HFF-Myc (cell line): ENCODE results near the gene RIMS4.

Experiments used
- DNase-seq: peaks from one replicate; pipeline ENCODE4 v3.0.0-alpha.2; 2011; ENCODE audit warnings: low read depth; ENCODE audit errors: extremely low read depth
- H3K4me3 ChIP-seq: replicated peaks from 2 replicates; pipeline ENCODE4 v1.5.1; 2011; ENCODE audit warnings: low read depth, mild to moderate bottlenecking, control low read depth, low read length
- CTCF ChIP-seq: IDR thresholded peaks from 2 replicates; pipeline ENCODE4 v1.5.1; 2012; ENCODE audit warnings: mild to moderate bottlenecking, low read depth, low read length, control low read depth; ENCODE audit errors: missing control alignments

Gene RIMS4

GRCh38 chr20:44810391-44811149, at the start of gene RIMS4:
Gene RIMS4 (minus strand): TSS chr20:44810546. CDS start chr20:44810271, 275 bp downstream.
- TF ChIP-seq CTCF, result no peak
- no peak within 1 kb of the TSS for H3K4me3 ChIP-seq
- DNase-seq, result no peak

- H3K4me3 ChIP-seq, result no peak overlapping the region
- no peak for DNase-seq
Observed at GRCh38 chr20:44858606-44859360, 48.4 kb upstream of the RIMS4 start.

GRCh38 chr20:44856856-44857448, 46.6 kb upstream of the RIMS4 start:
- TF ChIP-seq CTCF, result no peak
- no peak for DNase-seq
- H3K4me3 ChIP-seq, result no peak overlapping the region

More at GRCh38 chr20:44858606-44859360, 48.4 kb upstream of the RIMS4 start:
- TF ChIP-seq CTCF, result no peak

GRCh38 chr20:44856442-44856841, 46.1 kb upstream of the RIMS4 start:
- DNase-seq, result no peak
- H3K4me3 ChIP-seq, result no peak overlapping the region
- no peak for TF ChIP-seq CTCF

- DNase-seq, result no peak
- TF ChIP-seq CTCF, result no peak
Observed at GRCh38 chr20:44851545-44851944, 41.2 kb upstream of the RIMS4 start.

GRCh38 chr20:44850837-44851236, 40.5 kb upstream of the RIMS4 start:
- no peak for DNase-seq
- no peak overlapping the region for H3K4me3 ChIP-seq
- TF ChIP-seq CTCF, result no peak

More at GRCh38 chr20:44851545-44851944, 41.2 kb upstream of the RIMS4 start:
- H3K4me3 ChIP-seq, result no peak overlapping the region
